ENCODE measurements around the gene OR2V2. TPM values are rescaled to one million over a fixed set of nuclear protein-coding genes. Genes with fewer than 3 reads are reported as not detected.

Gene OR2V2
- total RNA-seq, 6 experiments from 2014 or later, result not detected

DNA sequence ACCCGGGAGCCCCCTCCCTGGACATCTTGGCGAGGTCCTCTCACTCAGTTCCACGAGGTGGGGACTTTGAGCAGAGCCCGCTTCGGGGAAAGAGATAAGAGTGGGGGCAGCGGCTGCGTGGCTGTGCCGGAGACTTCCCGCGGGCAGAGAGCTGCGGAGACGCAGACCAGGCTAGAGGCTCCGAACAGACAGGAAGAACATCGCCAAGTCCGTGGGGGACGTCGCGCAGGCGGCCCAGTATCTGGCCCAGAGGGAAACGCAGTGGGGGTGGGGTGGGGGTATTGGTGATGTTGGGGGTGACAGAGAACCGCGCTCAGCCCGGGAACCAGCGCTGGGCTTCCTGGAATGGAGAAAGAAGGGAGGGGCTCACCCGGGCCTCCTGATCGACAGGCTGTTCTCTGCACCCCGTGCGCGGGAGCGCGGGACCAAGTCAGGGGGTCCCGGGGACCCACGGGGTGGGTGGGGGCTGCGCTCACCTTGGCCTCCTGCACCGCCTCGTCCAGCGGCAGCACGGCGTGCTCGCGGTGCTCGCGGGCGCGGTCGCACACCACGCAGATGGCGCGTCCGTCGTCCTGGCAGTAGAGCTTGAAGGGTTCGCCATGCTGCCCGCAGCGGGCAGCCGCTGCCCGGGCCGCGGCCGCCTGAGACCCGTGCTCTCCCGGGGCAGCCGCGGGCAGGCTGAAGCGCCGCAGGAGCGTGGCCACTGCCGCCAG lies 56.9 kb downstream of the OR2V2 start:
- 0% methylated on average over 5 of the region's 67 CpGs for WGBS (ENCODE audit: insufficient coverage, low coverage, low lambda C conversion rate, missing lambda C conversion rate)
- ATAC-seq (peak in 3 of 4 donors; percentile 2 to 23 (median 9)), DNase-seq (no peak)
- Histone ChIP-seq H3K4me1 (peaks cover 0 to 30% (median 9%) of the 10 kb centered on the region in 4 donors), H3K27ac (no peak overlapping the region), H3K27me3 (no peaks in the 10 kb centered on the region), H3K9me3 (no peaks in the 10 kb centered on the region), H3K36me3 (no peaks in the 10 kb centered on the region), H3K4me3 (peak overlapping the region; percentile 38 to 54 (median 43))
- TF ChIP-seq, protein P1, sequence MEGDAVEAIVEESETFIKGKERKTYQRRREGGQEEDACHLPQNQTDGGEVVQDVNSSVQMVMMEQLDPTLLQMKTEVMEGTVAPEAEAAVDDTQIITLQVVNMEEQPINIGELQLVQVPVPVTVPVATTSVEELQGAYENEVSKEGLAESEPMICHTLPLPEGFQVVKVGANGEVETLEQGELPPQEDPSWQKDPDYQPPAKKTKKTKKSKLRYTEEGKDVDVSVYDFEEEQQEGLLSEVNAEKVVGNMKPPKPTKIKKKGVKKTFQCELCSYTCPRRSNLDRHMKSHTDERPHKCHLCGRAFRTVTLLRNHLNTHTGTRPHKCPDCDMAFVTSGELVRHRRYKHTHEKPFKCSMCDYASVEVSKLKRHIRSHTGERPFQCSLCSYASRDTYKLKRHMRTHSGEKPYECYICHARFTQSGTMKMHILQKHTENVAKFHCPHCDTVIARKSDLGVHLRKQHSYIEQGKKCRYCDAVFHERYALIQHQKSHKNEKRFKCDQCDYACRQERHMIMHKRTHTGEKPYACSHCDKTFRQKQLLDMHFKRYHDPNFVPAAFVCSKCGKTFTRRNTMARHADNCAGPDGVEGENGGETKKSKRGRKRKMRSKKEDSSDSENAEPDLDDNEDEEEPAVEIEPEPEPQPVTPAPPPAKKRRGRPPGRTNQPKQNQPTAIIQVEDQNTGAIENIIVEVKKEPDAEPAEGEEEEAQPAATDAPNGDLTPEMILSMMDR (IDR thresholded peaks at IDR 0.05), result no peak
- no peak for TF ChIP-seq POLR2A (IDR thresholded peaks at IDR 0.05)
- intact Hi-C loops (cut with DNase I), result no loop called here

DNA sequence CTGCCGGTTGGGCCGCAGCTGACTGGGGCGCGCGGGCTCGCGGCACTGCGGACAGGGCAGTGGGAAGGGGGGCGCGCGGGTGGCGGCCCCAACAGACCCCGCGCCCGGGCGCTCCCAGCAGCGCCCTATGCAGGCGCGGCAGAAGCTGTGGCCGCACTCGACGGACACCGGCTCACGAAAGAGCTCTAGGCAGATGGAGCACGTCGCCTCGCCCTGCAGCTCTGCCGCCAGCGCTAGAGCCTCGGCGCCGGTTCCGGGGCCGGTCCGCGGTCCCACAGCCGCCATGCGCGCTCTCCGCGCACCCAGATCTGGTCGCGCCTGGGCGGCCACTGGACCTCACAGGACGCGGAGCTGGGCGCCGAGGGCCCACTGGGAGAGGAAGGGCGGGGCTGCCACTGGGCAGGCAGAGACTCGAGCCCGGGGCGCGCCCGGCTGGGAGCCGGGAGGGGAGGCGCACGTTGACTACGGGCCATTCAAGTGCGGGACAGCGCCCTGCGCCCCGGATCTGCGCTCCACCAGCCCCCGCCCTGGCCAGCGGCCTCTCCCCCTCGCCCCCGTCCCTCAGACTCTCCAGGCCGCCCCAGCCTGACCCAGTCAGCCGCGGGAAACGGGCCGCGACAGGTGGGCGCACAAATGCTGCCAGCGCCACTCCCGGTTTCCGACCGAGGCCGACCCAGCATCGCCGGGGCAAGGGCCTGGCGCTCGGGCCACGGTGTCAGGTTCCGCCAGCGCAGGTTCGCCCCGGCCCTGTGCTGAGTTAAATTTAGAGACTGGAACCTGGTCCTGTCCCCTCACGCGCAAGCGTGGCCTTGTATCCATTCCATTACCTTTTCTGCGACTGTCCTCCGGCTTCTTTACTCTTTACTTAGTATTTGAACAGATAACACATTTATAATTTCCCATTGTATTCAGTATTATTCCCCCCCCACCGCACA lies 57.7 kb downstream of the OR2V2 start, which contains the start of gene TRIM7:
TRIM7 (minus strand) TSS at position 371 of the 935 bp plus-strand sequence; CDS start at position 285, 86 bp downstream.
- TF ChIP-seq, protein P1 (IDR thresholded peaks at IDR 0.05), result no peak
- TF ChIP-seq POLR2A (IDR thresholded peaks at IDR 0.05), result no peak
- intact Hi-C loops (cut with DNase I), result no loop called here
- WGBS (ENCODE audit: insufficient coverage, low coverage, low lambda C conversion rate, missing lambda C conversion rate), result 4% methylated on average over 12 of the region's 94 CpGs
- H3K4me1 ChIP-seq, result peaks cover 0 to 30% (median 9%) of the 10 kb centered on the region in 4 donors
- H3K27ac ChIP-seq, result no peak within 1 kb of the TSS
- ATAC-seq (peak; percentile 4 to 34 (median 19)), DNase-seq (peak in 1 of 3 donors; percentile 62)
- no peaks in the 10 kb centered on the region for H3K27me3 ChIP-seq
- H3K36me3 ChIP-seq, result no peaks in the 10 kb centered on the region
- H3K9me3 ChIP-seq, result no peaks in the 10 kb centered on the region
- peak within 1 kb of the TSS; percentile 38 to 54 (median 43) for H3K4me3 ChIP-seq

DNA sequence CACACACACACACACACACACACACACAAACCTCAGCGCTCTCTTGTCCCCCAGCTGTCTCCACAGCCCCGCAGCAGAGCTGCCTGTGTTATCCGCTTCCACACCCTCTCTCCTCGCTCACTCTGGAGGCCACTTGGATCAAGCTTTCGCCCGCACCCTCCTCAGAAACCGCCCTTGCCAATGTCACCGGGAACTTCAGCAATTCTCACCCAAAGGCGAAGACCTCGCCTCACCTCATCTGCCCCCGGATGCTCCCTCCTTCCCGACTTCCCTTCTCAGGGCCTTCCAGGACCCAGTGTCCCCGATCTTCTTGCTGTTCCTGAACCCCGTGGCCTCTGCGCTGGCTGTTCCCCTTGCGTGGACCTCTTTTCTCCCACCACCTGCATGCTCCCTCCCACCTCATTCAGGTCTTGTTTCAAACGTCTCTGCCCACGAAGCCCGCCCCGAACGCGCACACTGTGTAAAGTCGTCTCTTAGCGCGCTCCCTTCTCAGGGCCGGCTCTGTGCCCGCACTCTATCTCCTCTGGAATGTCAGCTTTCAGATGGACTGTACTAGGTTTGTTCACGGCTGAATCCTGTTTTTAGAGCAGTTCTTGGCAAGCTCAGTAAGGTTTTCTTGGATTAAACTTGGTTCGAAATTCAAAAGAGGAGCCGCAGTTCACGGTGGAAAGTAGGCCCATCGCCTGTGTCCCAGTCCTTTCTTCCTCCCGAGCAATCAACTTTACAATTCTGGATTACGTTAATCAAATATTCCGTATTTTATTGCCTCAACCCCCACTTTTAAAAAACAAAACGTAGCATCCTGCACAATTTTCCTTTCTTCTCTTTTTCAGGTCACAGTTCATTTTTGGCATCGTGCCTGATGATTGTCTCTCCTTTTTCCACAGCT lies 58.6 kb downstream of the OR2V2 start:
- WGBS (ENCODE audit: insufficient coverage, low coverage, low lambda C conversion rate, missing lambda C conversion rate), result 25% methylated on average over 37 of the region's 37 CpGs
- no peak for ATAC-seq
- no peaks in the 10 kb centered on the region for H3K9me3 ChIP-seq
- H3K4me1 ChIP-seq, result peaks cover 0 to 30% (median 9%) of the 10 kb centered on the region in 4 donors
- TF ChIP-seq, protein P1 (IDR thresholded peaks at IDR 0.05), result no peak
- H3K27me3 ChIP-seq, result no peaks in the 10 kb centered on the region
- intact Hi-C loops (cut with DNase I), result no loop called here
- H3K27ac ChIP-seq, result no peak overlapping the region
- DNase-seq, result no peak
- no peaks in the 10 kb centered on the region for H3K36me3 ChIP-seq
- H3K4me3 ChIP-seq, result peak overlapping the region in 2 of 3 donors; percentile 44 to 47

All from right lobe of liver (tissue), 6 donors.